Hematopoietic multipotent progenitor cell treated with erythropoietin and hydrocortisone succinate and interleukin-3 and kit ligand, for 15 days (in vitro differentiated cells): Measurements from ENCODE around the gene VPS16.

ENCODE experiments used
- DNase-seq: peaks from one replicate; pipeline ENCODE4 v3.0.0-alpha.2; 2015; ENCODE audit warnings: low spot score

VPS16 gene

DNA sequence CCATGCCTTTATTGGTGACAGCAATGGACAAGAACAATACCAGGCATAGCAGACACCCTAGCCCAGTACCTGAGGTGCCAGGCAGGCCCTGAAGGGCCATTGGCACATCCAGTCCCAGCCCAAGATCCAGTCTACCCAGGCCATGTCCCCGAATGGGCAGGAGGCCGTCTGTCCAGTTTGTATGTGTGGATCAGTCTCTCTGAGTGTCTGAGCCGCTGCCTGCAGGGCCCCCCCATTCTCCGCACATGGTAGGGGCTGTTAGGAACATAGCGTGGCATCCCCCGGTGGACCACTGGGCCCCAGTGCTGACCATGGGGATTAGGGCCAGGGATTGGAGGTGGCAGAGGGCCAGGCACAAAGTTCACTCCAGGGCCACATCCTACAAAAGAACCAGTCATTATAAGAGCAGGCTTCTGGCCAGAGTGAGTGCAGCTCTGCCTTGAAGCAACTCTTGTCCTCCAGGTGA, 5.2 kb upstream of the VPS16 start:
- DNase-seq: no peak

DNA sequence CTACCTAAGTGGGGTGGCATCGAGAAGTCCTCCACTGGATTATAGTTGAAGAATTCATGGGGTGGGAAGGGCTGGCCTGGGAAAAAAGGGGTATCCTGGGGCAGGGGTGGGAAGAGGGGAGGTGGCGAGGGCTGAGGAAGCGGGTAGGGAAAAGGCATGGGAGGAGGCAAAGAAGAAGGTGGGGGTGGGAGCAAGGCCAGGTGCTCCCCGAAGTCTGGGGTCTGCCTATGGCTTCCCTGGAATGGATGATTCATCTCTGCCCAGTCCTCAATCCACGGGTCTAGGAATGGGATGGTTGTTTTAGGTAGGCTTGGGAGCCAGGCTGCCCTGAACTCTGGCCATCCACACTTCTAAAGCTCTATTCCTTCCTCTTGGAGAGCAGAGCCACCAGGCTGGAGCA, 4.5 kb upstream of the VPS16 start:
- no peak for DNase-seq

GRCh38 chr20:2837221-2837960, 3.2 kb upstream of the VPS16 start:
- no peak for DNase-seq

DNA sequence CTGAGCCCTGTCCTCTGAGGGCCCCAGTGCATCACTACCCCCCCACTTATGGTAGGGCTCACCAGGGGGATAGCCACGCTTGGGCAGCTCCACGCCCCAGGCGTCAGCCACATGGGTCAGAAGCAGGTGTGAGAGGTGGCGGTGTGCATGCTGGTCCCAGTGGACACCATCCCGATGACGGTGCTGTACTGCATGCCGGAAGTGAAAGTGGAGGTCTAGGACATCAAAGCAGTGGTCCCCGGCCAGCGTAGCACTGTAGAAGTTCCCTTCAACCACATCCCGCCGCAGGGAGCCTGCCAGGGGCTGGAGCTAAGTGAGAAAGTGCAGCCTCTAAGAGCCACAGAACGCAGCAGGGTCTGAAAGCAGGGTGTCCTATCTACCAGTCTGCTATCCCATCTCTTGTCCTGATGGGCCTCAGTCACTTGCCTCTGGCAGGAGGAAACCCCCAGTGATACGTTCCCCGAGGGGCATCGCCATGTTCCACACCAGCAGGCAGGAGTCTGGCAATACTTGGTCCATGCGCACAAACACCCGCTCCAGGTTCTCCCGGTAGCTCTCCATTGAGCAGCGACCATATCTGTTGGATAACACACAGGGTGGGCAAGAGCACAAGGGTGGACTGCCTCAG, 2.3 kb upstream of the VPS16 start:
- no peak for DNase-seq

DNA sequence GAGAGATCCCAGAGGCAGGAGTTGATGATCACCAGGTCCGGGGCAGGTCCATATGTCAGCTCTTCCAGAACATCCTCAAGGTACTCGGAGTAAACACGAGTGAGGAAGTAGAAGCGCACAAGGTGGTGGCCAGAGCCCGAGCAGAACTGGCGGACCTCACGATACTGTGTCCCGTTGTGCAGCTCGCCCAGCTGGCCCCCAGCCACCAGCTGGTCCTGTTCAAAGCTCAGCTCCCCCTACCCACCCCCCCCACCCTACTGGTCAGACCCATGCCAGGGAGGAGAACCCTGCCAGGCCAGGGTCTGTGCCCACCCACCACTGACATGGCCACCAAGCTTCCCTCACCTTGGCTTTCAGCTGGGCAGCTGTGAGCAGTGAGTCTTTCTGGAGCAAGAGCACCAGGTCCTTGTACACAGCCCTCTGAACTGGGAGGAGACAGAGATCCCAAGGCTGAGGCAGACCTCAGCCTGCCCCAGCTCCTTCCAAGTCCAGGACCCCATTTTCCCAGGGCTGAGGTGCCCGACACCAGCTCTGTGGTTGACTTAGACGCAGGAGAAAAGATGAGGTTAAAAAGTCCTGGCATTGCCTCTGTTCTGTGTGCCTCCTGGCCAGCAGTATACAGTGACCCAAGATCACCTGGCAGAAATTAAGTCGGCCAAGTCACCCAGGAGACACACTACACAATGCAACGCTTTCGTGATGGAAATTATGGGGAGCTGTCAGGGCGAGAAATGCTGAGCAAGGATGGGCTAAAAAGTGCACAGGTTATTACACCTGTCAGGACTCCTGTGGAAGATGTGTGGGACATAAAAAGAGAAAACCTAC, 1.5 kb upstream of the VPS16 start:
- DNase-seq: no peak

- DNase-seq: no peak
Measured at GRCh38 chr20:2839732-2840137, 810 bp upstream of the VPS16 start.

- DNase-seq: no peak
Measured at GRCh38 chr20:2840967-2841531, 504 bp downstream of the VPS16 start.

DNA sequence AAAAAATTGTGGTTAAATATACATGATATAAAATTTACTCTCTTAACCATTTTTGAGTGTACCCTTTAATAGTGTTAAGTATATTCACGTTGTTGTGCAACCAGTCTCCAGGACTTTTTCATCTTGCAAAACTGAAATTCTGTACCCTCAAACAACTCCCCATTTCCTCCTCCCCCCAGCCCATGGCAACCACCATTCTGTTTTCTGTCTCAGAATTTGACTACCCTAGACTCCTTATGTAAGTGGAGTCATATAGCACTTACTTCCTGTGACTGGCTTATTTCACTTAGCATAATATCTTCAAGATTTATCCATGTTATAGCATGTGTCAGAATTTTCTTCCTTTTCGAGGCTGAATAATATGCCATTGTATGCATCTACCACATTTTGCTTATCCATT, 5.1 kb downstream of the VPS16 start:
- DNase-seq: no peak

DNA sequence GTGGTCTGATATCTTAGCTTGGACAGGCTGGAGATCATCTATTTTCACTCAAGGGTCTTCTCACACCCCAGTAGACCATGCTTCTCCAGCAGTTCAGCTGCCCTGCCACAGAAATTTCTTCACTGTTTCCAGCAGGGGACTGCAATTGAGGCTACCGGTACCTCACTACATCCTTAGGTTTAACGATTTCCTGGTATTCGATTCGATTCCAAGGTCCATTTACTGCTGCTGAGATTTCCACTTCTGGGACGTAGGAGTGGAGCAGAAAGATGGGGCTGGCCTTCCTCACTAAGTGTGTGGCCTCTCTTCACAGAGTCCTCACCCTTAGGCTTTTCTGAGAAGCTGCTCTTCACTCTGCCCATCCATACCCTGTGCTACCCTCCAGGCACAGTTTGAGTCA, 6.2 kb downstream of the VPS16 start:
- DNase-seq: no peak

- no peak for DNase-seq
Measured at GRCh38 chr20:2847802-2848201, 7.3 kb downstream of the VPS16 start.

GRCh38 chr20:2849529-2849928, 9.0 kb downstream of the VPS16 start:
- DNase-seq: no peak

DNA sequence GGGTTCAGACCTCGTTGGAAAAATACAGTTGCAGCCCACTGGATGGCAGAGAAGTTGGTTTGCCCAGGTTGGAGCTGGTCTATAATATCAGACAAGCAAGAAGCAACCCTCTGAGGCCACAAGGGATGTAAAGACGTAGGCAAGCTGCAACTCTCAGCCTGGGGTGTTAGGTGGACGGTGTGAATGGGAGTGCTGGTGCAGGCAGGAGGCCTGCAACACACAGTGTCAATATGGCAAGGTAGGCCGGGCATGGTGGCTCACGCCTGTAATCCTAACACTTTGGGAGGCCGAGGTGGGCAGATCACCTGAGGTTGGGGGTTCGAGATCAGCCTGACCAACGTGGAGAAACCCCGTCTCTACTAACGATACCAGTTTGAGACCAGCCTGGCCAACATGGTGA, 10.5 kb downstream of the VPS16 start:
- no peak for DNase-seq

- no peak for DNase-seq
Measured at GRCh38 chr20:2858591-2858990, 18.0 kb downstream of the VPS16 start.

GRCh38 chr20:2859330-2860121, 19.0 kb downstream of the VPS16 start:
- no peak for DNase-seq

DNA sequence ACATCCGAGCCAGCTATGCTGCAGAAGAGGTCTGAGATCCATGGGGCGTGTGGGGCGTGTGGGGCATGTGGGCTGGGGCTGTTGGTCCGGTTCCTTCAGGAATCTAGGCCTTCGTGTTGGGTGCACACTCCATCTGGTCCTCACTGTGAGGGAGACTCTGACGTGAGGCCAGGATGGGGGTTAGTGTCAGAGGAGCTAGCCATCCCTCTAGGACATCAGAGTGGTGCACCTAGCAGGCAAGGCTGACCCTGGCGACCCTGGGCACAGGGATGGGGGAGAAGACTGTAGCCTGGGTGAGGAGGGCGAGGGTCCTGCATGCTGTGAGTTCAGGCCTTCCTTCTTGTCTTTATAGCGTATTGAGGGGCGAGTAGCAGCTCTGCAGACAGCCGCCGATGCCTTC, 24.1 kb downstream of the VPS16 start:
- DNase-seq: no peak

DNA sequence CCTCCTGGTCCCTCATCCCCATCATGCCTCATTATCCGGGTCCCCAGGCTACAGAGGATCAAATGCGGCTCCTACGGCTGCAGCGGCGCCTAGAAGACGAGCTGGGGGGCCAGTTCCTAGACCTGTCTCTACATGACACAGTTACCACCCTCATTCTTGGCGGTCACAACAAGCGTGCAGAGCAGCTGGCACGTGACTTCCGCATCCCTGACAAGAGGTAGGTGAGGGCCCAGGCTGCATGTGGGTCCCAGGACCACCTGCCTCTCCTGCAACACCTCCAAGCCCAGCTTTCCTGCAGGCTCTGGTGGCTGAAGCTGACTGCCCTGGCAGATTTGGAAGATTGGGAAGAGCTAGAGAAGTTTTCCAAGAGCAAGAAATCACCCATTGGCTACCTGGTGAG, 24.6 kb downstream of the VPS16 start:
- DNase-seq: no peak

GRCh38 chr20:2865630-2866029, 25.1 kb downstream of the VPS16 start:
- DNase-seq: no peak

- DNase-seq: no peak
Measured at GRCh38 chr20:2866236-2866635, 25.7 kb downstream of the VPS16 start.

- DNase-seq: peak; percentile 81
Measured at GRCh38 chr20:2867081-2867864, 26.7 kb downstream of the VPS16 start.

DNA sequence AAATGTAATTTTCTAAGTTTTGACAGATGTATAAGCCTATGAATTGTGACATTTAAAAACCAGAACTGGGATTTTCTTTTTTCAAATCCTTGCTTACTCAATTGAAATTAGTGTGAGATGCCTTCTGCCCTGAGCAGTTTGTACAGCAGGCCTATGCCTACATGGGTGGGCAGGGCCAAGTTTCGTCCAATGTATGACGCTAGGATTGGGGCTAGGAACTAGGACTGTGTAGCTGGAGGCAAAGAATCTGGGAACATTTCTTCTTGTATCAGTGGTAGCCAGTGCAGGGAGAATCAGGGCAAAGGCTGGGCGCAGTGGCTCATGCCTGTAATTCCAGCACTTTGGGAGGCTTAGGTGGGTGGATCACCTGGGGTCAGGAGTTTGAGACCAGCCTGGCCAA, 28.8 kb downstream of the VPS16 start:
- DNase-seq: no peak

DNA sequence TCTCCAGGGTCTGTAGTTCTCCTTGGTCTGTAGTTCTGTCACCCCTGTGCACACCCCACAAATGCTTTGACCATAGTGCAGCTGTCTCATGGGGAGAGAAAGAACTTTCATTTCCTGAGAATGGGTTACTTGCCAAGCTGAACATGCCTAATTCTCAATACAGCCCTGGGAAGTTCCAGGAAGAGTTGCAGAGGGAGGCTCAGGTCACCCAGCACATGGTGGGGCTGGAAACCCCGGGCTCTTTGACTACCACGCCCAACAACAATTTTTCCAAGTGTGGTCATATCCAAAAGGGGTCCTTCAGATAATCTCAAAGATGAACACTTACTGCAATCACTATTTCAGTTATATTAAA, 30.5 kb downstream of the VPS16 start:
- DNase-seq: peak; percentile 24
